Stimulated activated CD4-positive, alpha-beta T cell treated with anti-CD3 and anti-CD28 coated beads, Interleukin-4, amount 100 ng/mL, for 48 hours (primary cell): ENCODE measurements around the gene MFSD2B.
"Not testable (repeated sequence)": the region's sequence is repeated elsewhere in the genome, so short reads cannot be mapped to it uniquely, and the experiment has no call there.

Experiments used
- DNase-seq, 2 donors: peaks; one replicate each; pipeline ENCODE4 v3.0.0-alpha.2; 2020; ENCODE audit warnings: low read depth in 2 of 2

Gene MFSD2B

DNA sequence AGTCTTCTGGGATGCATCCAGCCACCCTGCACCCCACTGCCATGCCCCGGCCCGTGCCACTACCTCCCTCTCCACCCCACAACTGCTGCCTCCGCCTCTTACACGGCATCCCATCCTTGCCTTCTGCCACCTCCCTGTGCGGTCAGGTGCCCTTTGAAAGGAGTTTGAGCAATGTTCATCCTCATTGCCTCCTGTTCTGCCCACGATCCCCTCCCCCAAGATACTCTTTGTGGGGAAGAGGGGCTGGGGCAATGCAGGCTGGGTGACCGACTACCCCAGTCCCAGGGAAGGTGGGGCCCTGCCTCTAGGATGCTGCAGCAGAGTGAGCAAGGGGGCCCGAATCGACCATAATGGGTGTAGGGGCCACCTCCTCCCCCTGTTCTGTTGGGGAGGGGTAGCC, 8.4 kb downstream of the MFSD2B start:
- no peak for DNase-seq

DNA sequence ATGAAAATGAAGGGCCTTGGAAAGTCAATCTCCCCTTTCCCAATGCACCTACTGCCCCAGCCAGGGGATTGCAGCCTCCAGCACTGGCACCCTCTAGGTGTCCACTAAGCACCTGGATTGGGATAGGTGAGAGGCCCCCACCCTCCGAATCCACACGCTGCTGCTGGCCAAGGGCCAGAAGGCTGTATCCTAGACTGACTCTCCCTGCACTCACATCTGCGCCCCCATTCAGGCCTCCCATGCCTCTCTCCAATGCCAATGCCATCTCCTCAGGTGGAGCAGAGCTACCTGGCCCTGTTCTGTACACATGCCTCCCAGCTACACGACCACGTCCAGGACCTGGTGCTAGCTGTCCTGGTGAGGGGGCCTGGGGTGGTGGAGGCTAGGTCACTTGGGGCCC, 9.8 kb downstream of the MFSD2B start:
- no peak for DNase-seq

DNA sequence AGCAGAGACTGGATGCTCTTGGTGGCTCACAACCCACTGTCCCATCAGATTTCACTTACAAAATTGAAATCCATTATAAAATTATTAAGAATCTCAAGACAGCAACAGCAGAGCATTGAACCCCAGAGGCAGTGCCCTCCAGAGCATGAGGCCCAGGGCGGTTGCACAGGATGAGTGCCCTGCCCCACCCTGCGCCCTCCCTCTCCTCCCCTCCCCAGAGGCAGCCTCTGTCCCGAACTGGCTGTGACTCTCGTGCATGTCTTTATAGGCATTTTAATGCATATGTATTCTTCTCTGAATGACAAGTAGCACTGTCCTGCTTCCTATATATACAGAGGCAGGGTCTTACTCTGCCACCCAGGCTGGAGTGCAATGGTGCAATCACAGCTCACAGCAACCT, 10.4 kb downstream of the MFSD2B start:
- no peak for DNase-seq

DNA sequence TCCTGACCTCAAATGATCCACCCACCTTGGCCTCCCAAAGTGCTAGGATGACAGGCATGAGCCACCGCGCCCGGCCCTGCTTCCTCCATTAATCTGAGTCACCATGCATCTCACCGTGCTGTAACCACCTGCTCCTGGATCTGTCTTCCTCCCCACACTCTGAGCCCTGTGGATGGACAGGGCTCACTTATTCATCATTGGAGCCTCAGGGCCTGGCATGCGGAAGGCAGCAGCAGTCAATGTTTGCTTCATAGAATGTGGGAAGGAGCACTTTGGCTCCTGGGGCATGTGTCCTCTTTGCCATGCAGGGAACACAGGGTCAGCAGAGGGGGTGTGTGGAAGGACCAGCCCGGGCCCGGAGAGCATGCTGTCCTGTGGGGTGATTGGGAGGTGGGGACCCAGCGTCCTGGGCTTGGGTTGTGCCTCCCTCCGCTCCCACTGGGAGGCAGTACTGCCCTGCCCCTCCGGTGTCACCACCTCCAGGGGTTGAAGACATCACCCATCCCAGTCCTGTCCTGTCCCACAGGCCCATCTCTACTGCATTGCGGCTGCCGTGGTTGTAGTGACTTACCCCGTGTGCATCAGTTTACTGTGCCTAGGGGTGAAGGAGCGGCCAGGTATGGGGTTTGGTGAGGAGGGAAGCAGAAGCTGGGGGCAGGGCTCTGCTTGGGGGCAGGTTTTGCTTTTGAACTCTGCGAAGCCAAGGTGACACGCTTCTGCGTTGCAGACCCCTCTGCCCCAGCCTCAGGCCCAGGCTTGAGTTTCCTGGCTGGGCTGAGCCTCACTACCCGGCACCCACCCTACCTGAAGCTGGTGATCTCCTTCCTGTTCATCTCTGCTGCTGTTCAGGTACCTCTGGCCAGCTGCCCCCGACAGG, 11.5 kb downstream of the MFSD2B start:
- peak in 1 of 2 donors; percentile 10 for DNase-seq

DNA sequence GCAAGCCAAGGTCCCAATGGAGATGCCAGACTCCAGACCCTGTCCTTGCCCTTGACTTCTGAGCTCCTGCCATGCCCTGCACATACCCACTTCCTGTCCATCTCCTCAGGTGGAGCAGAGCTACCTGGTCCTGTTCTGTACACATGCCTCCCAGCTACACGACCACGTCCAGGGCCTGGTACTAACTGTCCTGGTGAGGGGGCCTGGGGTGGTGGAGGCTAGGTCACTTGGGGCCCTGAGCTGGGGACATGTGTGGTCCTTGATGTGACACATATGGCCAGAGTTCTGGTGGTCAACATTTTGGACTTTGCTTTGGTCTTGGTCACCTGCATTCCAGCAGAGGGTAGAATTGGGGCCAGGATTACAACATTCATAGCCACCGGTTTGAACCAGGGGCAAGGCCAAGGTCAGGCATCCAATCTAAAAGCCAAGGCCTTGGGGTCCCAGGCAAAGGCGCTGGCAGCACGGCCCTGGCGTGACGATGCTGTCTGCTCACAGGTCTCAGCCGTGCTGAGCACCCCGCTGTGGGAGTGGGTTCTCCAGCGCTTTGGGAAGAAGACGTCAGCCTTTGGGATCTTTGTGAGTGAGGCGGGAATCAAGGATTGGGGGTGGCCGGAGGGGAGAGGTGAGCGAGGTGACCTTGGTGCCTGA, 12.6 kb downstream of the MFSD2B start:
- no peak for DNase-seq

DNA sequence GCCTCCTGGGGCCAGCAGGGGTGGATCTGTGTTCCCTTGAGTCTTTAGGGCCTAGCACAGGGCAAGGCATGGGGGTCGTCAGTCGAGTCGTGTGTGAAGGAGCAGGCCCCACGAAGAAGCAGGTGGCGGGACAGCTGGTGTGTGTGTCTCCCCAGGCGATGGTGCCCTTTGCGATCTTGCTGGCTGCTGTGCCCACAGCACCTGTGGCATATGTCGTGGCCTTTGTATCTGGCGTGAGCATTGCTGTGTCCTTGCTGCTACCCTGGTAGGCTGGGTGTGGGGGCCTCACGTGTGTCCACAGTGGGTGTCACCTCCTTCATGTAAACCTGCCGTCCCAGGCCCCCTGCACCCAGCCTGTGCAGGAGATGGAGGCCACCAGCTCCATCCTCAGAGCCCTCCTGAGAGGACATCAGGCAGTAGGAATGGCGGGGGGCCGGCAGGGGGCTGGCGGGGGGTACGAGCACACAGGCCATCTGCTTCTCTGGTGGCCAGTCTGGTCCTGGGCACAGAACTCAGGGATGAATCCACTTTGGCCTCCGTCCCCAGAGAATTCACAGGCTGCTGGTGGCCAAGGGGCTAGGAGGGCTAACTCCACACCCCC, 13.2 kb downstream of the MFSD2B start:
- no peak for DNase-seq

DNA sequence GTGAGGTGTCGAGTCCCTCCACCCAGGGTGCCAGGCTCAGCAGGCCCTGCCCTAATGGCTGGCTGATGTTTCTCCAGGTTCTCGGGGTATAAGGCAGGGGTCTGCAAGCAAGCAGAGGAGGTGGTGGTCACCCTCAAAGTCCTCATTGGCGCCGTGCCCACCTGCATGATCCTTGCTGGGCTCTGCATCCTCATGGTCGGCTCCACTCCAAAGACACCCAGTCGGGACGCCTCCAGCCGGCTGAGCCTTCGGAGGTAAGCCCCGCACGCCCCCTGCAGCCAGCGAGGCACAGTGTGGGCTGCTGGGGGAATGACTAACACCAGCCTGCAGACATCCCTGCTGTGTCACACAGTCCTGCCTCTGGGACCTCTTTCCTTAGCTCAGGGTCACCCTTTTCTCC, 14.1 kb downstream of the MFSD2B start:
- no peak for DNase-seq

DNA sequence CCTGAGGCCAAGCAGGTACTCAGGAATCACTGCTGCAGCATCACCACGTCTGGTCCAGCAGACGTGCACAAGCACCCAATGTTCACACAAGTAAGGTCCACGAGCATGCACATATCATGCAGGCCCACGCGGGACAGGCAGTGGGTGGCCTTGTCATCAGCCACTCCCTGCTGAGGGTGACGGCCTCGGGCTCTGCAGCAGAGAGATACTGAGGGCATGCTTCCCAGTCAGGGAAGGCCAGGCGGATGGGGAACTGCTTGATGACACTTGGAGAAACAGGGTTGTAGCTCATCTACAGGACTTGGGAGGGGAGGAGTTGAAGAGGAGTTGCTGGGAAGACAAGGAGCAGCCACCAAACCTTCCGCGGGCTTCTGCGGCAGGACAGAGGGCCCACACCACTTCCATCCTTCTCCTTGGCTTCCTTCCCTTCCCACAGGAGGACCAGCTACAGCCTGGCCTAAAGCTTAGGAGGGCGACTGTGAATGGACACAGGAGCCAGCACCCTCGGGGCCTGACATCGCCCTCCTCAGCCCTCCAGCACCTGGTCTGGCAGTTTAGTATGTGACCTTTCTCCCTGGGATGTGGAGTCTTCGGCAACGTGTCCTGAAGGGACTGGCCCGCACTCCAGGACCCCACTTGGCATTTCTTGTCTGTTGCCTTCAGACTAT, 15.2 kb downstream of the MFSD2B start:
- DNase-seq = no peak

DNA sequence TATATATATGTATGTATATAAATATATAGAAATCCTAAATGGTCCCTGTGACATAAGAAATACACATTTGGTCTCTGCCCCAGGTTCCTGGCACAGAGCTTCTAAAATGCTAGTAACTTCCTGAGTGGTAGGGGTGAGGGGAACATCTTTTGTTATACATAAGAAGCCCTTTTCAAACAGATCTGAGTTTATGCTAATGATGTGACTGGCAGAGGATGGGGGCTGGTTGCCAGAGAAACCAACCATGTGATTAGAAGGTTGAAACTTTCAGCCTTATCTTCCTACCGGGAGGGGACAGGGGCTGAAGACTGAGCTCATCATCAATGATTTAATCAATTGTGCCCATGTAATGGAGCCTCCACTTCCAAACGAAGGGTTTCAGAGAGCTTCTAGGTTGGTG, 16.3 kb downstream of the MFSD2B start:
- DNase-seq = no peak

DNA sequence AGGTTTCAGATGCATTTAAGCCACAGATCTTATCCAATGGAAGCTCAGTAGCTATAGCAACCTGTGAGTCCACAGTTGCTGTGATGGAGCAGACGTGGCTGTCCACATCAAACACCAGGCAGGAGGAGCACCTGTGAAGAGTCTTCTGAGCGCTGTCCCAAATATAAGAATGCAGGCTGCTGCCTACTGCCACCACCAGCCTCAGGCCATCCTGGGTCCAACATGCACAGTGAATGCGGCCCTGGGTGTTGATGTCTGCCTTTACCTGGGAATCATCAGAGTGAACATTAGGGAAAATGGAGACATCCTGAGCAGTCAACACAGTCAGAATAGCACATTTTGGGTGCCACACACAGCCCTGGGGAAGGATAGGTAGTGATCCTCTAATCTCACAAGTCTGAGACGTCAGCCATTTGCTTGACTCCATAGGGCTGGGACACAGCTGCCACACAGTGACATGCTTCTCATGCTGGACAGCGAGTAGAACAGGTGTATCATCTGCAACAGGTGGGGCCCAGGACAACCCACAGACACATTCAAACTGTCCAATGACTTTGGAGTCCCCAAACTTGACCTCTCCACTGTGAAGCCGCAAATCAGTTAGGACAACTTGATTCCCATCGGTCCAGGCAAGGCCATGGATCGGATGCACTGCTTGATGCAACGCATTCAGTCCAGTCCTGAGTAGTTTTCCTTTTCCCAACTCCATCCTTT, 29.1 kb downstream of the MFSD2B start:
- no peak for DNase-seq

DNA sequence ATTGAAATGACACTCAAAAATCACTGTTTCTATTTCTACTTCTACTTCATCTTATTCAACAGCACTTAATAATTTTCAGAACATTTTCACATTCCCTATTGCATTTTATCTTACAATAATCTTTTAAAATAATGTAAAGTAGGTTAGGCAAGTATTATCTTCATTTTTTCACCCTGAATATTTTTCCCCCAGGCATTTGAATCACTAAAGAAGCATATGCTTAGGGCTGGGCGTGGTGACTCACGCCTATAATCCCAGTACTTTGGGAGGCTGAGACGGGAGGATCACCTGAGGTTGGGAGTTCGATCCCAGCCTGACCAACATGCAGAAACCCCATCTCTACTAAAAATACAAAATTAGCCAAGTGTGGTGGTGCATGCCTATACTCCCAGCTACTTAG, 30.6 kb downstream of the MFSD2B start:
- no peak for DNase-seq

DNA sequence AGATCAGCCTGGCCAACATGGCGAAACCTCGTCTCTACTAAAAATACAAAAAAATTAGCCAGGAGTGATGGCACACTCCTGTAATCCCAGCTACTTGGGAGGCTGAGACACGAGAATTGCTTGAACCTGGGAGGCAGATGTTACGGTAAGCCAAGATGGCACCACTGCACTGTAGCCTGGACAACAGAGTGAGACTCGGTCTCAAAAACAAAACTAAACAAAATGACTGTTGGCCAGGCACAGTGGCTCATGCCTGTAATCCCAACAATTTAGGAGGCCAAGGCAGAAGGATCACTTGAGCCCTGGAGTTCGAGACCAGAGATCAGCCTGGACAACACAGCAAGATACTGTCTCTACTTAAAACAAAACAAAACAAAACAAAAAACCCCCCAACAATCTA, 33.2 kb downstream of the MFSD2B start:
- DNase-seq = not testable (repeated sequence)

DNA sequence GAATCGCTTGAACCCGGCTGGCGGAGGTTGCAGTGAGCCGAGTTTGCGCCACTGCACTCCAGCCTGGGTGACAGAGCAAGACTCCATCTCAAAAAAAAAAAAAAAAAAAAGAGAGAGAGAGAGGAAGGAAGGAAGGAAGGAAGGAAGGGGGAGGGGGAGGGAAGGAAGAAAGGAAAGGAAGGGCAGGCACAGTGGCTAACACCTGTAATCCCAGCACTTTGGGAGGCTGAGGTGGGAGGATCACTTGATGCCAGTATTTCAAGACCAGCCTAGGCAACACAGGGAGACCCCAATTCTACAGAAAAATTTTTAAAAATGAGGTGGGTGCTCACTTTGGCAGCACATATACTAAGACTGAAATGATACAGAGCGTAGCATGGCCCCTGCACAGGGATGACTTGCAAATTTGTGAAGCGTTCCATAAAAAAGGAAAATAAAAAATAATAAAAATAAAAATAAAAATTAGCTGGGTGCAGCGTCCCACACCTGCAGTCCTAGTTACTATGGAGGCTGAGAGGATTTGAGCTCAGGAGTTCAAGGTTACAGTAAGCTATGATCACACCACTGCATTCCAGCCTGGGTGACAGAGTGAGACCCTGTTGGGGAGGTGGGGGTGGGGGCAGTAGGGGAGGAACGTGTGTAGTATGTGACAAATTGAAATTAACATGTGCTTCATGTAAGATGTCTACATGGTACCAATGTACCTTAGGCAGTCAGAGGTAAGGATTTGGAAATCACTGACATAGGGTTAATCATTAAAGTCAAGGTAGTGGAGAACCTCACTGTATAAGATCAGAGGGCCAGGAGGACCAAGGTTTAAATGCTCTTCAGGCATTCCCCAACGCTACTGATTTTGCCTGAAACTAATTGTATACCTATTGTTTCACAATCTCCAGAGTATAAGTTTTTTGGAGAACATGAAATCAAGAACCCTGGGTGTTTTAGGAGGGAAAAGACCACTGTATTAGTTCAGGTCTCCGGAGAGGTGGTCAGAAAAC, 35.9 kb downstream of the MFSD2B start:
- no peak for DNase-seq

DNA sequence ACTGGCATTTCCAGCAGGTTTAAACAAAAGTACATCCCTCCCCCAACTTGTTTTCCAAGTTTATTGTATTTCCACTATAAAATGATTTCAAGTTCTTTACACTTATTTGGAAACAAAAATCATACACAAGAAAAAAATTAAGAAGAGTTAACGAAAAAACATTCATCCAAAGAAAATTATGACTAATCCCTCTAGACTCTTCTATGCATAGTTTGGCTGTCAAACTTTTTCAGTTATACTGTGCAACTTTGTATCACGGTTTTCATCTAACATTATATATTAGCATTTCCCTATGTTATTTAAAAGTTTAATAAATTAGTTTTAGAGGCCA, 36.7 kb downstream of the MFSD2B start:
- no peak for DNase-seq

DNA sequence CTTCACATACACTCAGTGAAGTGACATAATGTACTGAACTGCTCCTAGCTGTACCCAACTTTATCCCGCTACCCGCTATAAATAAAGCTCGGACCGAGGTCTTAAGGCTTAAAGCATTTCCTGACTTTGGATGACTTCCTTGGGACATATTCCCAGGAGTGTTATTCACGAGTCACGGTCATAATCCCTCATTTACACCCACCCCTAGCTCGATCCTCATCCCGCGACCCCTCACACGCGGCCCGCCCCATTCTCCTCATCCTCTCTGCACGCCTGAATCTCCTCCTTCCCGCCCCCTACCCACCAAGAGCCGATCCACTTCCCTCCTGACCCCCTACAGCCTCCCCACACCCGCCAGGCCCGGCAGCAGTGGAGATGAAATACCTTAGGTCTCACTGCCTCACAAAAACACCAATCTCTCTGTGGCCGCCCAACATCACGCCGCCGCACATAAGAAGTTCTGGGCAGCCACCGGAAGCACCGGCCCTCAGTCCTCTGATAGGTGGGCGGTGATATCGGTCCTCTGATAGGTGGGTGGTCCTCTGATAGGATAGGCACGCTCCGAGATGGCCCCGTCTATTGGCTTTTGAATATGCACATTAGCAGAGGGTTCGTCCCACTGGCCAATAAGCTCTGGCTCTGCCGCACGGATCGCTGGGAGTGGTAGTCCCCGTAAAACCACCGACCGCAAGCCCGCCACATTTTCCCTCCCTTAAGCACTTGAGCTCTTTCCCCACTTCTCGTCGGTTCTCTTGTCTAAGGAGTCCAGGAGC, 37.2 kb downstream of the MFSD2B start, which contains the start of gene WDCP:
Gene WDCP (minus strand): TSS at position 462 of the 773 bp plus-strand sequence. CDS start 7,897 bp downstream, outside the sequence.
- DNase-seq = peak; percentile 82 to 91

DNA sequence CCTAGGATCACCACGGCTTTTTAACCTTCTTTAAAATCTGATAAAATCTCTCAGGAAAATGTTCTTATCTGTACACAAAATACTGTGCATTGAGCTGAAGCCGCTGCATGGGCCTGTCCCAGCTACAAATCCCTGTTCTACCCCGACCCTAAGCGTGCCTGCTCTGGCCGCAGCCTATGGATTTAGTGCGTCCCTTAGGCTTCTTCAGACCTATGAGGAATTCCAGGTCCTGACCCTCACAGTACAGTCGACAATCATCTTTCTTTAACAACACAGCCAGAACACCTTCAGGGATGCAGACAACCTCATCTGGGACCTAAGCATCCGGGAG, 37.8 kb downstream of the MFSD2B start:
- DNase-seq = no peak

DNA sequence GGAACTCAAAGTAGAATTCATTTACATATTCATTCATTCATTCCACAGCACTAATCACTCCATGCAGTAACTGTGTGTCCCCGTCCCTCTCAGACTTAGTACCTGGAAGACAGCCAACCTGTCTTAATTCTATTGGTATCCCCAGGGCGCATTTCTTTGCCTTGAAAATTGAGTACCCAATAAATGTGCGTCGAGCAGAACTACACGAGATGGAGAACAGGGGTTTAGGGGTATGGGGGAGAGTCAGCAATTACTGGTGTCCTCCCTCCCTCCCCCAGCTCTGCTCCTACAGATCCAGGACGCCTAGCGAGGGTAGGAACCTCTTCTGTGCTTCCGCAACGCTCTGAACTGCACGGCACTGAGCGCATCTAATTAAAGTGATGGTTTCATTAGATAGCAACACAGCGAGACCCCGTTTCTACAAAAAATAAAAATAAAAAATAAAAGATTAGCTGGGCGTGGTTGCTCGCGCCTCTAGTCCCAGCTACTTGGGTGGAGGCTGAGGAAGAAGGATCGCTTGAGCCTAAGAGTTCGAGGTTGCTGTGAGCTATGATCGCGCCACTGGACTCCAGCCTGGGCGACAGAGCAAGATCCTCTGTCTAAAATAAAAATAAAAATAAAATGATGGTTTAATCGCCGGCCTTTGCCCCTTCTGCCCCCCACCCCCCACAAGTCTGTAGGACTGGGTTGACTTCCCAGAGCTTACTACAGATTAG, 39.0 kb downstream of the MFSD2B start:
- DNase-seq = no peak

DNA sequence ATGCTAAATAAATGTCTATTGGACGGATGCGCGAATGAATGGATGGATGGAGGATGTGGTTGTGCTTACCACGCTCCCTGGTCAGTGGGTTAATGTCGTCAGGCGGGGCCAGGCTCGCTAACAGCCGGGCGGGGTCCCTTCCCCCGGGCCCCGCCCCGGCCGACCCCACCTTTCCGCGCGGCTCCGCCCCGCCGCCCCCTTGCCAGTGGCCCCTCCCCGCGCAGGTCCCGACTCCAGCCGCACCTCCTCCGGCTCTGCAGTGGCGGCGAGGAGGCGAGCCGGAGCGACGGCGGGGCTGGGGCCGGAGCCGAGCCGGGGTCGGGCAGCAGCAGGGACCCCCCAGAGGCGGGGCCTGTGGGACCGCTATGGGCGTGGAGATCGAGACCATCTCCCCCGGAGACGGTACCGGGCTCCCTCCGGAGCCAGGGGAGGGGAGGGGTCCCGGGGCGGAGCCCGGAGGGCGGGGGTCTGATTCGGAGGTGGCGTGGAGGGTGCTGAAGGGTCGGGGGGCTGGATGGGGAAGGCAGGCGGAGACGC, 39.7 kb downstream of the MFSD2B start, which contains the start of gene FKBP1B:
Gene FKBP1B (plus strand): TSS at position 257 of the 537 bp plus-strand sequence. CDS start 109 bp downstream, at position 366.
- peak; percentile 39 to 47 for DNase-seq
